ENCODE results near the gene RPA1. TPM values are rescaled to one million over a fixed set of nuclear protein-coding genes. Genes with fewer than 3 reads are reported as not detected.

RPA1 gene
- total and polyA plus RNA-seq, 2 of the 4 experiments (the other 2 are of a cell fraction) = 38.4 to 48.2 TPM

- no peak for ATAC-seq (ENCODE audit: low read depth)
- TF ChIP-seq POLR2A (IDR thresholded peaks at IDR 0.05; ENCODE audit: low read depth, low read length) (no peak), NFE2L2 (IDR thresholded peaks at IDR 0.05; ENCODE audit: low read depth, low read length) (no peak)
- H3K27me3 ChIP-seq (ENCODE audit: control insufficient read depth, insufficient read depth, low read length) = peaks cover 37% of the 10 kb centered on the region
- H3K4me3 ChIP-seq (ENCODE audit: insufficient read depth, low read depth, low read length) = no peak overlapping the region
- no peak overlapping the region for H2BK5ac ChIP-seq (ENCODE audit: low read depth, low read length, poor library complexity, severe bottlenecking)
- H4K20me1 ChIP-seq (ENCODE audit: insufficient read depth, low read length) = no peaks in the 10 kb centered on the region; the same call in 1 of the 2 replicates
- H3K79me1 ChIP-seq (ENCODE audit: low read depth in 1 of 2, low read length in 2 of 2) = no peaks in the 10 kb centered on the region
- no peak overlapping the region for H4K91ac ChIP-seq (ENCODE audit: insufficient read depth, low read depth, low read length)
- BruUV-seq (replicated peaks) = no TSS peak
- dilution Hi-C loops (cut with HindIII; ENCODE audit: low sequenced_read_pairs, unreplicated experiment) (no loop called here), in situ Hi-C loops (cut with MboI; ENCODE audit: low sequenced_read_pairs) (no loop called here), intact Hi-C loops (cut with micrococcal nuclease) (no loop called here)
- H3K36me3 ChIP-seq (ENCODE audit: control insufficient read depth, insufficient read depth, low read length) = no peaks in the 10 kb centered on the region
- POLR2A ChIA-PET (ENCODE audit: unreplicated experiment) = no interaction called here
- H2AFZ ChIP-seq (replicated peaks; ENCODE audit: low read length, poor library complexity) = no peak overlapping the region
- H3K4me2 ChIP-seq (ENCODE audit: low read depth, low read length) = no peak overlapping the region
- H2BK20ac ChIP-seq (ENCODE audit: low read depth, low read length) = no peak overlapping the region
- no peak overlapping the region for H3K9ac ChIP-seq (ENCODE audit: low read depth, low read length)
- no peak overlapping the region for H3K14ac ChIP-seq (replicated peaks; ENCODE audit: low read depth, low read length)
- no peak overlapping the region for H3K27ac ChIP-seq (ENCODE audit: insufficient read depth, low read length)
- no peak overlapping the region for H2BK120ac ChIP-seq (ENCODE audit: low read depth, low read length)
- CTCF ChIA-PET = no interaction called here
- H3K4ac ChIP-seq (ENCODE audit: low read depth, low read length) = no peak overlapping the region
- H3K9me3 ChIP-seq (ENCODE audit: control insufficient read depth, insufficient read depth, low read length) = no peaks in the 10 kb centered on the region
- no peak overlapping the region for H2AK9ac ChIP-seq (replicated peaks; ENCODE audit: low read depth, low read length, poor library complexity)
- no peak for DNase-seq
- 0 out of 2 replicates have a peak, but pooled peaks cover under 1% of the 10 kb centered on the region for H3K9me1 ChIP-seq (ENCODE audit: insufficient read depth, low read length)
- no peak overlapping the region for H4K8ac ChIP-seq (ENCODE audit: low read depth in 2 of 2, low read length in 2 of 2)
- no peak overlapping the region for H3K18ac ChIP-seq (ENCODE audit: low read depth, low read length)
- peaks cover 2% of the 10 kb centered on the region; the same call in 1 of the 2 replicates for H3K4me1 ChIP-seq (ENCODE audit: control insufficient read depth, insufficient read depth, low read length)
- H3K23ac ChIP-seq (ENCODE audit: low read depth, low read length) = no peak overlapping the region
- no peak overlapping the region for H4K5ac ChIP-seq (ENCODE audit: low read depth, low read length)
- no peak overlapping the region for H3K56ac ChIP-seq (ENCODE audit: extremely low read depth, insufficient read depth, low read length)
- no peak overlapping the region for H2AK5ac ChIP-seq (ENCODE audit: low read depth, low read length)
- no peak overlapping the region for H2BK15ac ChIP-seq (ENCODE audit: low read depth, low read length)
- no CpG with 5 or more reads among the region's 23 CpGs for WGBS, 2 experiments (ENCODE audit: extremely low coverage in 2 of 2, insufficient read length in 1 of 2)
These were observed 111.7 kb downstream of the RPA1 start for GRCh38 chr17:1941272-1942065.

Measured in IMR-90 (cell line).